GOT3 (cell line): ENCODE results near the gene TUBB1.

Source experiments
- DNase-seq: peaks from one replicate; lab custom pipeline; 2025; ENCODE audit warnings: mixed read lengths; lab: John Stamatoyannopoulos, UW

TUBB1 gene

GRCh38 chr20:58989196-58989595 is 30.0 kb upstream of the TUBB1 start:
- no peak for DNase-seq

DNA sequence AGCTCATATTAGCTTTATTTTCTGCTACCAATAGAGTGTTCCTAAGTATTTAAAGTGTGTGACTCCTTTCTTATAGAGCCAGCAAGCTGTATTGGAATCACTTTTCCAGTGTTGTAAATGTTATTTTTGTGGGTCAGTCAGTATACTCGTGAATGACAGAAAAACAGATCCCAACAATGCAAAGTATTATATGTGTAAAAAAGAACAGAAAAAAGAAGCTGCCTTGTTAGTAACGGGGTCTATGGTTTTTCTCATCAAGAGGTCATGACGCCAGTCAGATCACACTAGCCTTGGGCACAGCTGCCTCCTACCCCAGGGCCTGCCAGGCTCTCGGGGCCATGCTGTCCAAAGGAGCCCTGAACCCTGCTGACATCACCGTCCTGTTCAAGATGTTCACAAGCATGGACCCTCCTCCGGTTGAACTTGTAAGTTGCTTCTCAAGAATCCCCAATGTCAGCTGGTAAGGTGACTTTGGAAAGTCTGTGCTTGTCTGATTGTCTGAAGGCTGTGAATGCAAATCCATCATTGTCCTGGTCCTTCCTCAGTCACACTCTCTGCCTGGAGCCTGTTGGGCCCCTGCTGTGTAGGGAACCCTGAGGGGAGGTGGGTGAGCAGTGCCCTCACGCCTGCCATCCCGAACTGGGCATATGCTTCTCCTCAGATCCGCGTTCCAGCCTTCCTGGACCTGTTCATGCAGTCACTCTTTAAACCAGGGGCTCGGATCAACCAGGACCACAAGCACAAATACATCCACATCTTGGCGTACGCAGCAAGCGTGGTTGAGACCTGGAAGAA is 28.4 kb upstream of the TUBB1 start:
- no peak for DNase-seq

GRCh38 chr20:58991715-58992114 is 27.5 kb upstream of the TUBB1 start:
- no peak for DNase-seq

DNA sequence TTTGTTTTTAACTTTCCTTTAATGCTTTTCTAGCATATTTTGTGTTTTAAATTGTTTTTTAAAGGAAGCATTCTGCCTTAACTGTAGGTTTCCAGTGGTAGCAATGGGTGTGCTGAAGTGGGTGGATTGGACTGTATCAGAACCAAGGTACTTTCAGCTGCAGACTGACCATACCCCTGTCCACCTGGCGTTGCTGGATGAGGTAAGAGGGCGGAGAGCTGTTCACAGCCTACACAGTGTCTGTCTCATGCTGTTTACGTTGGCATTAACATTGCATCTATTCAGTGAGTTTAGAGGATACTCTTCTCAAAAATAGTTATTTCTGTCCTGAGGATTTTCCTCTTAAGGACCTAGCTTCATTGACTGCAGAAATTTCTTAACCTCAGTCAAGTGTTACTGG is 26.3 kb upstream of the TUBB1 start:
- DNase-seq, result no peak

DNA sequence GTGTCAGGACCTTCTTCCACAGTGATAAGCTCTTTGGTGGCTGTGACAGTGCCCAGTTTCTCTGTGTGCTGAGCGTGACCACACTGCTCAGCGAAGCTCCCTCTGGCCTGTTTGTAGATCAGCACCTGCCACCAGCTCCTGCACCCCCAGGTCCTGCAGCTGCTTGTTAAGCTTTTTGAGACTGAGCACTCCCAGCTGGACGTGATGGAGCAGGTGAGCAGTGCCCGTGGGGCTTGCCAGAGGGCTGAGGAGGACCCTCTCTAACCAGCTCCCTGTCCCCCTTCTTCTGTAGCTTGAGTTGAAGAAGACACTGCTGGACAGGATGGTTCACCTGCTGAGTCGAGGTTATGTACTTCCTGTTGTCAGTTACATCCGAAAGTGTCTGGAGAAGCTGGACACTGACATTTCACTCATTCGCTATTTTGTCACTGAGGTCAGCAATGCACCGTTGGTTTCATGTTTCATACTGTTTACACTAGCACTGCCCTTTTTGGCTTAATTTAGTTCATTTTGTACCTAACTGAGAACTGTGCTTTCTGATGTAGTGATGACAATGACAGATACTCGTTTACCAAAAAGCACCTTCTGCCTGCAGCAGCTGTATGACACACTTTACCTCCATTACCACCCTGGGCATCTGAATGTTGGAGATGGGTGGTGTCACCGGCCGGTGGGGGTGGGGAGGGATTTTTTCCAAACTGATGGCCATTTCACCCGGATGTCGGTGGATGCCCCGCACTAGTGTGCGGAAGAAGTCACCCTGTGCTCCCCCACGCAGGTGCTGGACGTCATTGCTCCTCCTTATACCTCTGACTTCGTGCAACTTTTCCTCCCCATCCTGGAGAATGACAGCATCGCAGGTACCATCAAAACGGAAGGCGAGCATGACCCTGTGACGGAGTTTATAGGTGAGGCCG is 25.6 kb upstream of the TUBB1 start:
- DNase-seq, result no peak

GRCh38 chr20:58994390-58995159 is 24.7 kb upstream of the TUBB1 start:
- DNase-seq, result no peak

- DNase-seq, result no peak
Observed at GRCh38 chr20:58995461-58996225, 23.6 kb upstream of the TUBB1 start.

DNA sequence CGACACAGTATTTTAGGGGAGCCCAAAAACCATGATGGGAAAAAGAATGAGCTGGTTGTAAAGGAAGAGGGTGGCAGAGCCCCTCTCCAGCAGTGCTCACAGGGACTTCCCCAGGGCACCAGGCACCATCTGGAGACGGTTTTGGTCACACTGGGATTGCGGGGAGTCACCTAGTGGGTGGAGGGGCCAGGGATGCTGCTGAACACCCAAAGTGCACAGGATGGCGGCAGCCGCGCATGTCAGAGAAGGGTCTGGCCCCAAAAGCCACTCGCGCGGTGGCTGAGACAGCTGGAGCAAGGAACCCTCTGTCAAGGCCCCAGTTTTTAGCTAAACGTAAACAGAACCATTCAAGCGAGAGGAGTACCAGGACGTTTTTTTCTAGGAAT is 23.0 kb upstream of the TUBB1 start:
- no peak for DNase-seq

GRCh38 chr20:58997141-58997770 is 22.0 kb upstream of the TUBB1 start:
- no peak for DNase-seq

DNA sequence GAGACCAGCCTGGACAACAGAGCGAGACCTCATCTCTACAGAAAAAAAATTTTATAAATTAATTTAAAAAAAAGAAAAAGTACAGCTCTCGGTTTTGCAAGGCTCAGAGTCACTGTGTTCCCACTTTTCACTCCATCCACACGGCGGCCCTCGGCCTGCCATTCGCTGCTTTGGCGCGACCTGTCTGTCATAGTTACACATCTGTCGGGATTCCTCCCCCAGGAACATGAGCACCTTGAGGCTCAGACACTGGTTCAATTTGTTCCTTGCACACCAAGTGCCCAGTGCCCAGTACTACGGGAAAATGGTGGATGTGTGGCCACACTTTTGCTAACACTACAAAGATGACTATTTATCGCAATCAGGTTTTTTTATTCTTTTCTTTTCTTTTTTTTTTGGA is 20.6 kb upstream of the TUBB1 start:
- DNase-seq, result no peak

GRCh38 chr20:59000326-59000725 is 18.9 kb upstream of the TUBB1 start:
- DNase-seq, result no peak

- no peak for DNase-seq
Observed at GRCh38 chr20:59001068-59001448, 18.2 kb upstream of the TUBB1 start.

GRCh38 chr20:59001449-59002171 is 17.6 kb upstream of the TUBB1 start:
- no peak for DNase-seq

- DNase-seq, result no peak
Observed at GRCh38 chr20:59002388-59002787, 16.8 kb upstream of the TUBB1 start.

DNA sequence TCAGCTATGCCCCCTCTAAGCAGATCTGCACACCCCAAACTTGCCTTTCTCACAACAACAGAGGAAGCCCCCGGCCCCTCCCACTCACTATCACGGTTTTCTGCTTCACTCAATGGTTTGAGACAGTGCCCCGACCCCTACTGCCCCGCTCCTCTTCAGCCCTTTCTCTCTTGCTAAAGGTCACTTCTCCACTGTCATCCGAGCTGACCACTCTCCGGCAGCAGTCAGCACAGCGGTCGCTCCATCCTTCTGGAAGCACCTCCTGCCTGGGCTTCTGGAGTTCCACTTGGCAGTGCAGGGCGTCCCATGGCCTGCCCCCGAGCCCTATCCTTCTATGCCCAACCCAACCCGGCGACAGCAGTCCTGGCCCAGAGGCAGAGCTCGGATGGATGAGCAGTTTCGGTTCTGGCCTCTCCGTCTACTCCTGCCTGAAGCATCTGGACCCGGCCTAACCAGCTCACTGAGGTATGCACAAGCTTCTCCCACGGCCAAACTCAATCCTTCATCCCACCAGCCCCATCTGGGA is 16.3 kb upstream of the TUBB1 start:
- no peak for DNase-seq

GRCh38 chr20:59003836-59004492 is 15.3 kb upstream of the TUBB1 start:
- DNase-seq, result no peak

GRCh38 chr20:59004493-59004762 is 14.8 kb upstream of the TUBB1 start:
- DNase-seq, result no peak

DNA sequence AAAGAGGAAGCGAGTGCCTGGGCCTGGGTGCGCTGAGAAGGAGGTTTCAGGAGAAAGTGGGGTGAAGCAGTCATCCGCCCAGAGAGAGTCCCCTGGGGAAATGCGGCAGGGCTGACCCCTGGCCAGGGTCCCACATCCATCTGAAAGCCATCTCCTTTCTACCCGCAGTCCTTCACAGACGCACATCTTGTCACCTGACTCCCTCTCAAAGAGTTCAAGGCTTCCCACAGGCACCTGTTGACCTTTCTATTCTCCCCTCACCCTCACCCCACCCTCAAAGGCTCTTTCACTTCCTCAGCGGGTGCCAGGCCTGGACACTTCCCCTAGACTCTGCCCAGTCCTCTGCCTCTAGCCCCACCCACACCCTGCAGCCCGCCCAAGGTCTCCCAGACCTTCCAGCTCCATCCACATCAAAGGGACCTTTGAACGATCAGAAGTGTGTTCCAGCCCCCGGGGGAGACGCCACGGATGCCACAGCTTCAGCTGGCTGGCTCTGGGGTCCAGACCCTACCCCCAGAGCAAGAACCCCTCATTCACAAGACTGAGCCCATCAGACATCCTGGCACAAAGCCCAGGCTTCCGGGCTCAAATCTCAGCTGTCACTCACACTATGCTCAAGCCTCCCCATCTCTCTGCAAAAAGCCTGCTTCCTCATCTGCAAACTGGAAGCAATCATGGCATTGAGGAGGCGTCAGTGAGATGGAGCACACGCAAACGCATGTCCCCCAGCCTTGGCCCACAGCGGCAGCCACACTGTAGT is 14.3 kb upstream of the TUBB1 start:
- no peak for DNase-seq

GRCh38 chr20:59005523-59006166 is 13.6 kb upstream of the TUBB1 start:
- DNase-seq, result no peak
